ENCODE measurements around the gene PI4KA. TPM values are rescaled to one million over a fixed set of nuclear protein-coding genes. Genes with fewer than 3 reads are reported as not detected.

The PI4KA gene
- total RNA-seq, 2 donors from 2014 or later, result 46.7 to 55.1 TPM

DNA sequence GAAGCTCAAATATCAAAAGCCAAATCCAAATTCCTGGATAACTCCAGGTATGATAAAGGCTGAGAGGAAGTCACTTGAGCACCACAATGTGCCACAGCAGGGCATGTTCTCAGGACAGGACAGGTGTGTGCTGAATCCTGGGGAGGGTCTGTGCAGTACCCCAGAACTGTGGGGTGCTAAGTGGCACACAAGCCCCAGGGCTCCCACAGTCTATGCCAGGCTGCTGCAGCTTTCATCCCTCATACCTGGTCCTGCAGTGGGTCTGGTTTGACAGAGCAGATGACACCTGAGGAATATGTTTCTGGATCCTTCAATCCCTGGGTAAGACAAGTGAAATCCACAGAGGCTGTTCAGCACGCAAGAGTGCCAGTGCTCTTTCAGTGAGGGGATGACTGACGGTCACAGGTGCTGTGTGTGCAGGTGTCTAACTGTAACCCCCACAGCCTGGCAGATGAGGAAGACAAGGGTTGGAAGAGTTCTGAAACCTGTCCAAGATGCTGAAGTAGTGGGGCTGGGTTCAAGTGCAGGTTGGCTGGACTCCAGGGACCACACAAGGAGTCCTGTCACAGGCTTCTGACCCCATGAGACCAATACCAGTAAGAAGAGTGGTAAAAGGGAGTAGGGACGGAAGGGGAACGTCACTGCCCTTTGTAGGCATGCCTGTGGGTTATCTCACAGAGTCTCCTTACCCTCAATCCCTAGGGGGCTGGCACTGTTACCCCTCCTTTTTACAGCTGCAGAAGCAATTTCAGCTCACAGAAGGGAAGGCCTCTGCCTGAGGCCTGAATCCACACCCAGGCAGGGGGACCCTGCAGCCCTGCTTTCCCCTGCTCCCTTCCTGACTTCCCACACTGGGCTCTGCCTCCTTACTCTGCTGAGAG, 70.6 kb downstream of the PI4KA start:
- Histone ChIP-seq H3K4me3 (no peak overlapping the region), H3K27ac (no peak overlapping the region), H3K9me3 (no peaks in the 10 kb centered on the region), H3K27me3 (no peaks in the 10 kb centered on the region), H3K4me1 (peaks cover 0 to 34% of the 10 kb centered on the region in 2 donors), H3K36me3 (peaks cover 19% of the 10 kb centered on the region)
- TF ChIP-seq, protein P1, sequence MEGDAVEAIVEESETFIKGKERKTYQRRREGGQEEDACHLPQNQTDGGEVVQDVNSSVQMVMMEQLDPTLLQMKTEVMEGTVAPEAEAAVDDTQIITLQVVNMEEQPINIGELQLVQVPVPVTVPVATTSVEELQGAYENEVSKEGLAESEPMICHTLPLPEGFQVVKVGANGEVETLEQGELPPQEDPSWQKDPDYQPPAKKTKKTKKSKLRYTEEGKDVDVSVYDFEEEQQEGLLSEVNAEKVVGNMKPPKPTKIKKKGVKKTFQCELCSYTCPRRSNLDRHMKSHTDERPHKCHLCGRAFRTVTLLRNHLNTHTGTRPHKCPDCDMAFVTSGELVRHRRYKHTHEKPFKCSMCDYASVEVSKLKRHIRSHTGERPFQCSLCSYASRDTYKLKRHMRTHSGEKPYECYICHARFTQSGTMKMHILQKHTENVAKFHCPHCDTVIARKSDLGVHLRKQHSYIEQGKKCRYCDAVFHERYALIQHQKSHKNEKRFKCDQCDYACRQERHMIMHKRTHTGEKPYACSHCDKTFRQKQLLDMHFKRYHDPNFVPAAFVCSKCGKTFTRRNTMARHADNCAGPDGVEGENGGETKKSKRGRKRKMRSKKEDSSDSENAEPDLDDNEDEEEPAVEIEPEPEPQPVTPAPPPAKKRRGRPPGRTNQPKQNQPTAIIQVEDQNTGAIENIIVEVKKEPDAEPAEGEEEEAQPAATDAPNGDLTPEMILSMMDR (IDR thresholded peaks at IDR 0.05), result no peak
- DNase-seq (ENCODE audit: low spot score), result no peak

DNA sequence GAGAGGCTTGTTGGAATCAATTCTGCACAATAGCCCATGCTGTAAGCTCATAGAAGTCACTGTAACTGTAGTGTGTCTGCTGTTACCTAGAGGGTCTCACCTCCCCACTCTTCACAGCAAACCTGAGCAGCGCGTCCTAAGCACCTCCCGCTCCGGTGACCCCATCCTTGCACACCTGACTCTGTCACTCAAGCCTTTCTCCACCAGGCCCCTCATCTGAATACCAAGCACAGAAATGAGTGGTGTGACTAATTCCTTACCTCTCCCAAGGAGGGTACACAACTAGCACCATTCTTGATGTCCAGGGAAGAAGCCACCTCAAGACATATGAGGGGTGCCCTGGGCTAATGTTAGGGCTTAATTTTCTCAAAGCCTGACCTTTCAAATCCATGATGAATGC, 71.4 kb downstream of the PI4KA start:
- no peaks in the 10 kb centered on the region for H3K9me3 ChIP-seq
- peak overlapping the region; percentile 38 to 58 for H3K27ac ChIP-seq
- TF ChIP-seq, protein P1 (IDR thresholded peaks at IDR 0.05), result no peak
- peaks cover 11% of the 10 kb centered on the region for H3K36me3 ChIP-seq
- no peak for DNase-seq (ENCODE audit: low spot score)
- H3K4me3 ChIP-seq, result no peak overlapping the region
- H3K27me3 ChIP-seq, result no peaks in the 10 kb centered on the region
- peaks cover 0 to 34% of the 10 kb centered on the region in 2 donors for H3K4me1 ChIP-seq

DNA sequence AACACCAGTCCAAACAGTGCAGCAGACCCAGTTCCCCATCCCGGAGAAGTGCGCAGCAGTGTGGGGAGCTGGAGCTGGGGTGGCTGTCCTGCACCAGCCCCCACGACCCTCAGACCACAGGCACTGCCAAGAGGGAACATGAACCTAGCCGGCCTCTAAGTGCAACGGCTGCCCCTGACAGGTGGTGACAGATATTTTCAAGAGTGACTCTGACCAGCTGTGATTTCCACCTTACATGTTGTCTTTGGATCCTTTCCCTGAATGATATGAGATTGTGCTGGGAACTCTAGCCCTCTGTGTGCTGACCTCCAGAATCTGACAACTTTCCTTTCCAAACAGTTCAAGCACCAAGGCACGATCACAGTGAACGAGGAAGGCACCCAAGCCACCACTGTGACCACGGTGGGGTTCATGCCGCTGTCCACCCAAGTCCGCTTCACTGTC, 72.1 kb downstream of the PI4KA start:
- peaks cover 0 to 39% of the 10 kb centered on the region in 2 donors for H3K4me1 ChIP-seq
- DNase-seq (ENCODE audit: low spot score), result no peak
- H3K4me3 ChIP-seq, result no peak overlapping the region
- H3K9me3 ChIP-seq, result no peaks in the 10 kb centered on the region
- no peaks in the 10 kb centered on the region for H3K27me3 ChIP-seq
- H3K36me3 ChIP-seq, result peaks cover 5% of the 10 kb centered on the region
- peak overlapping the region; percentile 38 to 58 for H3K27ac ChIP-seq
- TF ChIP-seq, protein P1 (IDR thresholded peaks at IDR 0.05), result no peak

DNA sequence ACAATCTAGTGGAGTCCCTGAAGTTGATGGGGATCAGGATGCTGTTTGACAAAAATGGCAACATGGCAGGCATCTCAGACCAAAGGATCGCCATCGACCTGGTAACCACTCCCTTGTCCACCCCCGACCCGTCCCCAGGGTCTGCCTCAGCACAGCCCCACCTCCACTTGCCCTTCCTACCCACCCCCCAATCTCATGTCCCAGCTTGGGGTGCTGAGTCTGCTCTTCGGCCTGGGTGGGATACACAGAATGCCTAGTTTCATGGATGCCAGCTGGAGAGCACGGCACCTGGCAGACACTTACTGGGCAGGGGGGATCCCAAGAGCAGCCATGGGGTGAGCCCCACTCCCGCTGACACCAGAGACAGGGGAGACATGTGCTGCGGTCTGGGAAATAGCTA, 72.6 kb downstream of the PI4KA start:
- no peak overlapping the region for H3K4me3 ChIP-seq
- peaks cover under 1% of the 10 kb centered on the region for H3K36me3 ChIP-seq
- TF ChIP-seq, protein P1 (IDR thresholded peaks at IDR 0.05), result no peak
- no peaks in the 10 kb centered on the region for H3K27me3 ChIP-seq
- H3K9me3 ChIP-seq, result no peaks in the 10 kb centered on the region
- H3K27ac ChIP-seq, result peak overlapping the region; percentile 38 to 58
- DNase-seq (ENCODE audit: low spot score), result no peak
- H3K4me1 ChIP-seq, result peaks cover 0 to 43% of the 10 kb centered on the region in 2 donors

DNA sequence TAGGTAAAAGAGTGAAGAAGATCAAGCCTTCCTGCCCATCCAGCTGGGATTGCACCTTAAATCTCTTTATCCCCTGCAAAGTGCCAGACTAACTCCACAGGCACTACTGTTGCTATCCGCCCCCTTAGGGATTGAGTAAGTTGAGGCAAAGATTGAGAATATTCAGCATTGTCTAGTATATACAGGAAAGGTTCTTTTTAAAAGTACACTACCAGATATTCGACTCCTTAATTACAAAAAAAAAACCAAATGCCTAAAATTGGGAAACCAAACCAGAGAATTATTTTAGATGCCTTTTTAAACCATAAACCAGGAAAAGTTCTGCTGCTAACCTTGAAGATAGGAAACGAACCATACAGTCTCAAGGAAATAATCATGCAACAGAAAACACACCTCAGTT, 73.2 kb downstream of the PI4KA start:
- H3K36me3 ChIP-seq, result no peaks in the 10 kb centered on the region
- H3K27me3 ChIP-seq, result no peaks in the 10 kb centered on the region
- H3K9me3 ChIP-seq, result no peaks in the 10 kb centered on the region
- no peak for DNase-seq (ENCODE audit: low spot score)
- no peak overlapping the region for H3K27ac ChIP-seq
- H3K4me3 ChIP-seq, result no peak overlapping the region
- TF ChIP-seq, protein P1 (IDR thresholded peaks at IDR 0.05), result no peak
- H3K4me1 ChIP-seq, result peaks cover 0 to 43% of the 10 kb centered on the region in 2 donors
